DND-41 (cell line): ENCODE data around the gene CNIH1.

Experiments used
- ATAC-seq: fragments of 200-7000 bp; cut with Tn5 transposase; 3 replicates; pipeline ENCODE4 v1.9.1; 2021; ENCODE audit warnings: low read depth; ENCODE audit not compliant: insufficient read depth
- DNase-seq: peaks from one replicate; pipeline ENCODE4 v3.0.0-alpha.2; 2020
- H2AFZ ChIP-seq: 2 replicates; pipeline ENCODE4 v1.6.0; 2012; ENCODE audit warnings: low read depth, low read length
- H3K27ac ChIP-seq: 2 replicates; pipeline ENCODE4 v1.5.1; 2012; ENCODE audit warnings: low read length, inconsistent platforms
- H3K27me3 ChIP-seq: fragments of 200-600 bp; sonication (generic); 2 replicates; pipeline ENCODE4 v1.6.0; 2012; ENCODE audit warnings: low read length, mild to moderate bottlenecking, inconsistent platforms; ENCODE audit not compliant: insufficient read depth, poor library complexity
- H3K36me3 ChIP-seq: 2 replicates; pipeline ENCODE4 v1.5.1; 2012; ENCODE audit warnings: low read length, inconsistent platforms; ENCODE audit not compliant: insufficient read depth
- H3K4me1 ChIP-seq: 2 replicates; pipeline ENCODE4 v1.5.1; 2012; ENCODE audit warnings: mild to moderate bottlenecking, low read length; ENCODE audit not compliant: insufficient read depth
- H3K4me2 ChIP-seq: 2 replicates; pipeline ENCODE4 v1.6.0; 2012; ENCODE audit warnings: mild to moderate bottlenecking, moderate library complexity, low read length, inconsistent platforms; ENCODE audit not compliant: insufficient read depth
- H3K4me3 ChIP-seq, 2 experiments: fragments of 200-600 bp in 1 of 2; shearing (Covaris generic) in 1 of 2; 2 replicates each; pipeline ENCODE4 v1.5.1; 2012 to 2016; ENCODE audit warnings: inconsistent platforms in 2 of 2, low read length in 2 of 2, mild to moderate bottlenecking in 2 of 2, low read depth in 1 of 2, moderate library complexity in 1 of 2
- H3K79me2 ChIP-seq: 2 replicates; pipeline ENCODE4 v1.6.0; 2012; ENCODE audit warnings: low read length, inconsistent platforms; ENCODE audit not compliant: insufficient read depth
- H3K9ac ChIP-seq: 2 replicates; pipeline ENCODE4 v1.6.0; 2012; ENCODE audit warnings: low read depth, mild to moderate bottlenecking, inconsistent platforms, low read length, moderate library complexity
- H3K9me3 ChIP-seq: 2 replicates; pipeline ENCODE4 v1.5.1; 2012; ENCODE audit warnings: low read length, moderate library complexity, mild to moderate bottlenecking, inconsistent platforms; ENCODE audit not compliant: insufficient read depth, severe bottlenecking
- H4K20me1 ChIP-seq: 2 replicates; pipeline ENCODE4 v1.6.0; 2012; ENCODE audit warnings: low read length; ENCODE audit not compliant: insufficient read depth
- EZH2 ChIP-seq: IDR thresholded peaks from 3 replicates; pipeline ENCODE4 v1.6.1; 2012; ENCODE audit warnings: borderline replicate concordance, low read depth, mild to moderate bottlenecking, moderate library complexity, low read length, inconsistent platforms; ENCODE audit not compliant: severe bottlenecking
- TF ChIP-seq, protein P1 (sequence below): IDR thresholded peaks from 2 replicates; pipeline ENCODE4 v1.5.1; 2012; ENCODE audit warnings: borderline replicate concordance, low read length, moderate library complexity, mild to moderate bottlenecking; ENCODE audit not compliant: poor library complexity, severe bottlenecking; ENCODE audit errors: extremely low read depth

CNIH1 gene

DNA sequence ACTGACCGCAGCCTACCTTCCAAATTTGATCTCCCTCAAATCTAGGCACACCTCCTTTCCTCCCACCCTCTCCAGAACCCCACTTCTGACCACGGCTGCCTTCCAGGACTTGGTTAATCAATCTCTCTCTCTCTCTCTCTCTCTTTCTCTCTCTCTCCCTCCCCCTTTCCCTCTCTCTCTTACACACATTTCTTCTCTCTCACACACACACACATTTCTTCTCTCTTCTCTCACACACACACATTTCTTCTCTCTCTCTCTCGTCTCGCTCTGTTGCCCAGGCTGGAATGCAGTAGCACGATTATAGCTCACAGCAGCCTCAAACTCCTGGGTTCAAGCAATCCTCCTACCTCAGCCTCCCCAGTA lies 48.1 kb upstream of the CNIH1 start:
- no peak for TF ChIP-seq EZH2
- TF ChIP-seq, protein P1, sequence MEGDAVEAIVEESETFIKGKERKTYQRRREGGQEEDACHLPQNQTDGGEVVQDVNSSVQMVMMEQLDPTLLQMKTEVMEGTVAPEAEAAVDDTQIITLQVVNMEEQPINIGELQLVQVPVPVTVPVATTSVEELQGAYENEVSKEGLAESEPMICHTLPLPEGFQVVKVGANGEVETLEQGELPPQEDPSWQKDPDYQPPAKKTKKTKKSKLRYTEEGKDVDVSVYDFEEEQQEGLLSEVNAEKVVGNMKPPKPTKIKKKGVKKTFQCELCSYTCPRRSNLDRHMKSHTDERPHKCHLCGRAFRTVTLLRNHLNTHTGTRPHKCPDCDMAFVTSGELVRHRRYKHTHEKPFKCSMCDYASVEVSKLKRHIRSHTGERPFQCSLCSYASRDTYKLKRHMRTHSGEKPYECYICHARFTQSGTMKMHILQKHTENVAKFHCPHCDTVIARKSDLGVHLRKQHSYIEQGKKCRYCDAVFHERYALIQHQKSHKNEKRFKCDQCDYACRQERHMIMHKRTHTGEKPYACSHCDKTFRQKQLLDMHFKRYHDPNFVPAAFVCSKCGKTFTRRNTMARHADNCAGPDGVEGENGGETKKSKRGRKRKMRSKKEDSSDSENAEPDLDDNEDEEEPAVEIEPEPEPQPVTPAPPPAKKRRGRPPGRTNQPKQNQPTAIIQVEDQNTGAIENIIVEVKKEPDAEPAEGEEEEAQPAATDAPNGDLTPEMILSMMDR = no peak
- DNase-seq (no peak), ATAC-seq (peak; percentile 13; the same call in 1 of the 3 replicates)
- Histone ChIP-seq H3K4me3 (peak overlapping the region; percentile 63 to 96; a peak in 3 of 4 replicates), H3K9me3 (no peaks in the 10 kb centered on the region), H3K4me1 (peaks cover 48% of the 10 kb centered on the region), H2AFZ (peak overlapping the region; percentile 85), H3K27ac (peak overlapping the region; percentile 75), H3K4me2 (peak overlapping the region; percentile 72), H3K9ac (peak overlapping the region; percentile 93), H4K20me1 (peaks cover 9% of the 10 kb centered on the region; the same call in 1 of the 2 replicates), H3K27me3 (no peaks in the 10 kb centered on the region), H3K36me3 (peaks cover 3% of the 10 kb centered on the region; the same call in 1 of the 2 replicates), H3K79me2 (peaks cover 53% of the 10 kb centered on the region)

DNA sequence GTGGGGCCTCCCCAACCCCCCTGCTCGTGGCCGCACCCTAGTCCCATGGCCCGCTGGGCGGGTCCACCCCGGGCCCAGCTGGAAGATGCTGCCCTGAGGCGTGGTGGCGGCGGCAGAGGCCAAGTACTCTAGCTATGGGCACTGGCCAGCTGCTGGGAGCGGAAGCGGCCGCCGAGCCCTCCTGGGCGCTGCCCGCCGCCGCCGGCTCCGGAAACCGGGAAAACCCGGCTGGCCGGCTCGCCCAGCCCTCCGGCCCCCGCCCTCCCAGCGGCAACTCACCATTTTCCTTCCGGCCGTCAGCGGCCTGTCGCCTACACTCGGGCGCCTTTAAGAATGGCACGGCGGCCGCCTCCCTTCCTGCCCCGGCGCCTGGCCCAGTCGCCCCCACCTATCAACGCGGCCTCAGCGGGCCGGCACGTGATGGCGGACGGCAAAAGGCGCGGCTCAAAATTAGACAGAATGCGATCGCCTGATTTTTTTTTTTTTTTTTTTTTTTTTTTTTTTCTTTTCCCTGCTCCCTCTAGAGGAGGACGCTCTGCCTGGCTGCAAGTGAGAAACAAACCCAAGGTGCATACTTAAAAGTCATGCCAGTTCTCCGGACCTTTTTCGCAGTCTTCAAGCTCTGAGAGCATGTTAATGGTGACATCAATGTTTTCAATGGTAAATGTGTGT lies 47.6 kb upstream of the CNIH1 start, which contains the start of gene GMFB:
Gene GMFB, minus strand, starts transcription at position 335 of the 672 bp plus-strand sequence. Its CDS starts 53 bp downstream, at position 282.
- DNase-seq (peak; percentile 90), ATAC-seq (peak; percentile 93)
- Histone ChIP-seq H3K27ac (peak within 1 kb of the TSS; percentile 87), H3K4me3 (peak within 1 kb of the TSS; percentile 63 to 96), H3K9me3 (no peaks in the 10 kb centered on the region), H3K4me2 (peak within 1 kb of the TSS; percentile 72), H3K27me3 (no peaks in the 10 kb centered on the region), H2AFZ (peak within 1 kb of the TSS; percentile 85), H4K20me1 (peaks cover 10% of the 10 kb centered on the region; the same call in 1 of the 2 replicates), H3K36me3 (peaks cover 5% of the 10 kb centered on the region), H3K79me2 (peaks cover 57% of the 10 kb centered on the region), H3K9ac (peak within 1 kb of the TSS; percentile 93), H3K4me1 (peaks cover 49% of the 10 kb centered on the region)
- TF ChIP-seq EZH2 = no peak
- TF ChIP-seq, protein P1 = peak; percentile 62

DNA sequence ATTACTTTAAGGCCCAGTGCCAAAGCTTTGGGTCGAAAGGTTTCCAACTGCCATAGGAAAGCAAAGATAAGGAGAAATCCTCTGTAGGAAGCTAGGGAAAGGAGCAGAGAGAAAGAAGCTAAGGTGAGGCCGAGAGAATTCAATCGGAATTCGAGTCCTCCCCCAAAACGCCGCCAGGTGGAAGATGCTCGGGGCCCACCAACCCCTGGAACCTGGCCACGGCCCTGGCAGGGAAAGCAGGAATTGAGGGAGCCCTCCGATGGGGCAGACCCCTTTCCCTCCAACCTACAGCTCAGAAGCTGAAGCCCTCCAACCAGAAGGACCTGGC lies 47.1 kb upstream of the CNIH1 start:
- H3K4me2 ChIP-seq = peak overlapping the region; percentile 72
- peak overlapping the region; percentile 63 to 96 for H3K4me3 ChIP-seq
- peaks cover 62% of the 10 kb centered on the region for H3K79me2 ChIP-seq
- ATAC-seq = no peak
- peak overlapping the region; percentile 93 for H3K9ac ChIP-seq
- H3K36me3 ChIP-seq = peaks cover 8% of the 10 kb centered on the region
- TF ChIP-seq, protein P1 = peak; percentile 38
- TF ChIP-seq EZH2 = no peak
- no peaks in the 10 kb centered on the region for H3K27me3 ChIP-seq
- H4K20me1 ChIP-seq = peaks cover 10% of the 10 kb centered on the region; the same call in 1 of the 2 replicates
- no peak for DNase-seq
- no peaks in the 10 kb centered on the region for H3K9me3 ChIP-seq
- peak overlapping the region; percentile 85 for H2AFZ ChIP-seq
- peak overlapping the region; percentile 87 for H3K27ac ChIP-seq
- peaks cover 49% of the 10 kb centered on the region for H3K4me1 ChIP-seq

DNA sequence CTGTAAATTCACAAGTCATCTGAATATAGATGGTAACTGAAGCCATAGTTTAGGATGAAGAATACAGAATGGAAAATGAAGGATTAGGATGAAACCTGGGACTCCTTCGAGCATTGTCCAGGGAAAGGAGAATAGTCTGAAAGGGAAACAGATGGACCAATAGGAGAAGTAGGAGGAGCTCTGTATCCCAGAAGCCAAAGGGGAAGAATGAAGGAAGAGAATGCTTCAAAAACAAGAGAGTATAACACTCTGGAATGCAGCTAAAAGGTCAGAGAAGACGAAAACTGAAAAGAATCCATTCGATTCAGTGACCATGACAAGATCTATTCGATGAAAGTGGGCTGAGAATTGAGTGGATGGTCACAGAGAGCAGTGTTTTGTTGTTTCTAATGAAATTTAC lies 46.6 kb upstream of the CNIH1 start:
- TF ChIP-seq, protein P1 = no peak
- no peak for TF ChIP-seq EZH2
- peaks cover 68% of the 10 kb centered on the region for H3K79me2 ChIP-seq
- H3K4me1 ChIP-seq = peaks cover 49% of the 10 kb centered on the region
- peaks cover 13% of the 10 kb centered on the region for H3K36me3 ChIP-seq
- peak overlapping the region; percentile 87 for H3K27ac ChIP-seq
- no peaks in the 10 kb centered on the region for H3K9me3 ChIP-seq
- peak overlapping the region; percentile 10; the same call in 1 of the 2 replicates for H2AFZ ChIP-seq
- peak overlapping the region; percentile 63 to 96 for H3K4me3 ChIP-seq
- H4K20me1 ChIP-seq = peaks cover 15% of the 10 kb centered on the region
- ATAC-seq (no peak), DNase-seq (no peak)
- H3K27me3 ChIP-seq = no peaks in the 10 kb centered on the region
- peak overlapping the region; percentile 93 for H3K9ac ChIP-seq
- peak overlapping the region; percentile 72 for H3K4me2 ChIP-seq
